ENCODE data around the gene NDUFV2.
A peak's percentile ranks its signal among the peaks of the same experiment; 100 is the strongest.

NDUFV2 gene

GRCh38 chr18:9178557-9178956 is 76.1 kb downstream of the NDUFV2 start:
- Histone ChIP-seq H3F3A (ENCODE audit: insufficient read depth, low read length) (no peaks in the 10 kb centered on the region), H3K4me2 (ENCODE audit: low read length) (no peak overlapping the region), H3K4me1 (ENCODE audit: insufficient read depth, low read length, severe bottlenecking) (peaks cover 14% of the 10 kb centered on the region), H3K4me3 (ENCODE audit: low read depth, low read length, poor library complexity, severe bottlenecking) (no peak overlapping the region), H3K27me3 (ENCODE audit: insufficient read depth, low read length) (no peaks in the 10 kb centered on the region), H3K9ac (ENCODE audit: low read length) (no peak overlapping the region), H3K36me3 (ENCODE audit: insufficient read depth, low read length) (peaks cover 24% of the 10 kb centered on the region), H3K9me3 (ENCODE audit: low read length) (peaks cover 7% of the 10 kb centered on the region; the same call in 1 of the 2 replicates), H3K27ac (ENCODE audit: low read depth, low read length, poor library complexity, severe bottlenecking) (no peak overlapping the region), H3K79me2 (ENCODE audit: insufficient read depth, low read length) (peaks cover 77% of the 10 kb centered on the region), H4K20me1 (ENCODE audit: insufficient read depth, low read length) (peaks cover 2% of the 10 kb centered on the region; the same call in 1 of the 2 replicates), H2AFZ (ENCODE audit: low read length) (no peak overlapping the region), H3K9me2 (ENCODE audit: low read depth, low read length) (no peaks in the 10 kb centered on the region)
- TF ChIP-seq EZH2 (IDR thresholded peaks at IDR 0.05; ENCODE audit: borderline replicate concordance, low read length), result no peak
- no peak for TF ChIP-seq CTCF (IDR thresholded peaks at IDR 0.05; ENCODE audit: low read length)

GRCh38 chr18:9181275-9181674 is 78.8 kb downstream of the NDUFV2 start:
- Histone ChIP-seq H3K4me1 (ENCODE audit: insufficient read depth, low read length, severe bottlenecking) (peaks cover 21% of the 10 kb centered on the region), H3K4me2 (ENCODE audit: low read length) (peak overlapping the region; percentile 10), H3K79me2 (ENCODE audit: insufficient read depth, low read length) (peaks cover 64% of the 10 kb centered on the region), H3F3A (ENCODE audit: insufficient read depth, low read length) (no peaks in the 10 kb centered on the region), H2AFZ (ENCODE audit: low read length) (no peak overlapping the region), H3K27ac (ENCODE audit: low read depth, low read length, poor library complexity, severe bottlenecking) (no peak overlapping the region), H3K27me3 (ENCODE audit: insufficient read depth, low read length) (no peaks in the 10 kb centered on the region), H3K9ac (ENCODE audit: low read length) (no peak overlapping the region), H3K4me3 (ENCODE audit: low read depth, low read length, poor library complexity, severe bottlenecking) (no peak overlapping the region), H4K20me1 (ENCODE audit: insufficient read depth, low read length) (peaks cover 2% of the 10 kb centered on the region; the same call in 1 of the 2 replicates), H3K36me3 (ENCODE audit: insufficient read depth, low read length) (peaks cover 38% of the 10 kb centered on the region), H3K9me2 (ENCODE audit: low read depth, low read length) (no peaks in the 10 kb centered on the region), H3K9me3 (ENCODE audit: low read length) (peaks cover 4% of the 10 kb centered on the region; the same call in 1 of the 2 replicates)
- TF ChIP-seq CTCF (IDR thresholded peaks at IDR 0.05; ENCODE audit: low read length) (no peak), EZH2 (IDR thresholded peaks at IDR 0.05; ENCODE audit: borderline replicate concordance, low read length) (no peak)

GRCh38 chr18:9182852-9183399 is 80.4 kb downstream of the NDUFV2 start:
- no peak overlapping the region for H2AFZ ChIP-seq (ENCODE audit: low read length)
- no peaks in the 10 kb centered on the region for H3K9me2 ChIP-seq (ENCODE audit: low read depth, low read length)
- peaks cover 47% of the 10 kb centered on the region for H3K79me2 ChIP-seq (ENCODE audit: insufficient read depth, low read length)
- H3K4me1 ChIP-seq (ENCODE audit: insufficient read depth, low read length, severe bottlenecking), result peaks cover 21% of the 10 kb centered on the region
- no peaks in the 10 kb centered on the region for H3K27me3 ChIP-seq (ENCODE audit: insufficient read depth, low read length)
- no peak overlapping the region for H3K27ac ChIP-seq (ENCODE audit: low read depth, low read length, poor library complexity, severe bottlenecking)
- H3F3A ChIP-seq (ENCODE audit: insufficient read depth, low read length), result no peaks in the 10 kb centered on the region
- H4K20me1 ChIP-seq (ENCODE audit: insufficient read depth, low read length), result peaks cover 2% of the 10 kb centered on the region; the same call in 1 of the 2 replicates
- TF ChIP-seq EZH2 (IDR thresholded peaks at IDR 0.05; ENCODE audit: borderline replicate concordance, low read length) (no peak), CTCF (IDR thresholded peaks at IDR 0.05; ENCODE audit: low read length) (no peak)
- H3K36me3 ChIP-seq (ENCODE audit: insufficient read depth, low read length), result peaks cover 39% of the 10 kb centered on the region
- peaks cover 4% of the 10 kb centered on the region; the same call in 1 of the 2 replicates for H3K9me3 ChIP-seq (ENCODE audit: low read length)
- H3K4me3 ChIP-seq (ENCODE audit: low read depth, low read length, poor library complexity, severe bottlenecking), result no peak overlapping the region
- H3K4me2 ChIP-seq (ENCODE audit: low read length), result no peak overlapping the region
- H3K9ac ChIP-seq (ENCODE audit: low read length), result no peak overlapping the region

Measured in OCI-LY1 (cell line).